Measurements from ENCODE around the gene PDE7B. TPM values are rescaled to one million over a fixed set of nuclear protein-coding genes. Genes with fewer than 3 reads are reported as not detected.
"Not testable (repeated sequence)": the region's sequence is repeated elsewhere in the genome, so short reads cannot be mapped to it uniquely, and the experiment has no call there.

The PDE7B gene
- total RNA-seq, 1 experiment from 2014 or later: not detected

- intact Hi-C loops (cut with micrococcal nuclease): no loop called here
- ATAC-seq: no peak
Observed at GRCh38 chr6:136102991-136103688, 251.6 kb downstream of the PDE7B start.

GRCh38 chr6:136103763-136104311 is 252.3 kb downstream of the PDE7B start:
- H3K9me3 ChIP-seq (ENCODE audit: low read length): no peaks in the 10 kb centered on the region
- ATAC-seq (no peak), DNase-seq (no peak)
- ChIA-PET CTCF (no interaction called here), POLR2A (ENCODE audit: unreplicated experiment) (no interaction called here)
- no peak overlapping the region for H3K4me3 ChIP-seq (ENCODE audit: low read length)
- no peak overlapping the region for H3K27ac ChIP-seq (ENCODE audit: low read length)
- H3F3A ChIP-seq (ENCODE audit: low read length, unreplicated experiment): no peaks in the 10 kb centered on the region
- H3K36me3 ChIP-seq (ENCODE audit: low read depth, low read length): no peaks in the 10 kb centered on the region
- intact Hi-C loops (cut with micrococcal nuclease): no loop called here
- no peaks in the 10 kb centered on the region for H3K79me2 ChIP-seq (ENCODE audit: low read length)
- no peaks in the 10 kb centered on the region for H4K20me1 ChIP-seq (ENCODE audit: low read length)
- no peaks in the 10 kb centered on the region for H3K9me2 ChIP-seq (replicated peaks; ENCODE audit: low read length)
- no peak for TF ChIP-seq EZH2 (IDR thresholded peaks at IDR 0.05; ENCODE audit: low read length, unreplicated experiment)
- no peak for TF ChIP-seq EZH2phosphoT487 (IDR thresholded peaks at IDR 0.05; ENCODE audit: borderline replicate concordance, low read length)
- no peak for TF ChIP-seq CTCF (conservative IDR thresholded peaks at IDR 0.05; ENCODE audit: low read depth, low read length)
- H2AFZ ChIP-seq (ENCODE audit: low read length): no peak overlapping the region
- BruUV-seq (replicated peaks): no TSS peak
- H3K4me2 ChIP-seq (ENCODE audit: low read length): no peak overlapping the region
- H3K27me3 ChIP-seq (ENCODE audit: low read length): no peaks in the 10 kb centered on the region
- no peaks in the 10 kb centered on the region for H3K4me1 ChIP-seq (ENCODE audit: insufficient read depth, low read length)
- no peak overlapping the region for H3K9ac ChIP-seq (ENCODE audit: low read length)

More at GRCh38 chr6:136102991-136103688, 251.6 kb downstream of the PDE7B start:
- DNase-seq: no peak
- H3K9me3 ChIP-seq (ENCODE audit: low read length): no peaks in the 10 kb centered on the region
- no peaks in the 10 kb centered on the region for H3K9me2 ChIP-seq (replicated peaks; ENCODE audit: low read length)
- no peaks in the 10 kb centered on the region for H3K27me3 ChIP-seq (ENCODE audit: low read length)
- CTCF ChIA-PET: no interaction called here
- no peaks in the 10 kb centered on the region for H3K36me3 ChIP-seq (ENCODE audit: low read depth, low read length)
- no peaks in the 10 kb centered on the region for H3F3A ChIP-seq (ENCODE audit: low read length, unreplicated experiment)
- H2AFZ ChIP-seq (ENCODE audit: low read length): no peak overlapping the region
- H3K27ac ChIP-seq (ENCODE audit: low read length): no peak overlapping the region
- POLR2A ChIA-PET (ENCODE audit: unreplicated experiment): no interaction called here
- H3K4me1 ChIP-seq (ENCODE audit: insufficient read depth, low read length): no peaks in the 10 kb centered on the region
- H3K79me2 ChIP-seq (ENCODE audit: low read length): no peaks in the 10 kb centered on the region
- H3K4me3 ChIP-seq (ENCODE audit: low read length): no peak overlapping the region
- H4K20me1 ChIP-seq (ENCODE audit: low read length): no peaks in the 10 kb centered on the region
- H3K4me2 ChIP-seq (ENCODE audit: low read length): no peak overlapping the region
- BruUV-seq (replicated peaks): no TSS peak
- H3K9ac ChIP-seq (ENCODE audit: low read length): no peak overlapping the region
- TF ChIP-seq EZH2phosphoT487 (IDR thresholded peaks at IDR 0.05; ENCODE audit: borderline replicate concordance, low read length): no peak
- no peak for TF ChIP-seq EZH2 (IDR thresholded peaks at IDR 0.05; ENCODE audit: low read length, unreplicated experiment)
- TF ChIP-seq CTCF (conservative IDR thresholded peaks at IDR 0.05; ENCODE audit: low read depth, low read length): no peak

- no peaks in the 10 kb centered on the region for H3K79me2 ChIP-seq (ENCODE audit: low read length)
- no TSS peak for BruUV-seq (replicated peaks)
- H2AFZ ChIP-seq (ENCODE audit: low read length): no peak overlapping the region
- intact Hi-C loops (cut with micrococcal nuclease): no loop called here
- no peaks in the 10 kb centered on the region for H3K36me3 ChIP-seq (ENCODE audit: low read depth, low read length)
- no peaks in the 10 kb centered on the region for H3F3A ChIP-seq (ENCODE audit: low read length, unreplicated experiment)
- H3K9me3 ChIP-seq (ENCODE audit: low read length): no peaks in the 10 kb centered on the region
- DNase-seq (no peak), ATAC-seq (no peak)
- no peaks in the 10 kb centered on the region for H3K27me3 ChIP-seq (ENCODE audit: low read length)
- TF ChIP-seq EZH2 (IDR thresholded peaks at IDR 0.05; ENCODE audit: low read length, unreplicated experiment) (no peak), EZH2phosphoT487 (IDR thresholded peaks at IDR 0.05; ENCODE audit: borderline replicate concordance, low read length) (no peak), CTCF (conservative IDR thresholded peaks at IDR 0.05; ENCODE audit: low read depth, low read length) (no peak)
- no peak overlapping the region for H3K27ac ChIP-seq (ENCODE audit: low read length)
- ChIA-PET POLR2A (ENCODE audit: unreplicated experiment) (no interaction called here), CTCF (no interaction called here)
- no peak overlapping the region for H3K4me3 ChIP-seq (ENCODE audit: low read length)
- H3K4me2 ChIP-seq (ENCODE audit: low read length): no peak overlapping the region
- no peaks in the 10 kb centered on the region for H4K20me1 ChIP-seq (ENCODE audit: low read length)
- no peaks in the 10 kb centered on the region for H3K4me1 ChIP-seq (ENCODE audit: insufficient read depth, low read length)
- H3K9me2 ChIP-seq (replicated peaks; ENCODE audit: low read length): no peaks in the 10 kb centered on the region
- no peak overlapping the region for H3K9ac ChIP-seq (ENCODE audit: low read length)
Observed at GRCh38 chr6:136104556-136104955, 253.1 kb downstream of the PDE7B start.

GRCh38 chr6:136105797-136106196 is 254.3 kb downstream of the PDE7B start:
- BruUV-seq (replicated peaks); H3K27ac ChIP-seq (ENCODE audit: low read length); H2AFZ ChIP-seq (ENCODE audit: low read length); POLR2A ChIA-PET (ENCODE audit: unreplicated experiment); DNase-seq; intact Hi-C loops (cut with micrococcal nuclease); CTCF ChIA-PET; ATAC-seq; H3K9ac ChIP-seq (ENCODE audit: low read length); H4K20me1 ChIP-seq (ENCODE audit: low read length); H3F3A ChIP-seq (ENCODE audit: low read length, unreplicated experiment); H3K79me2 ChIP-seq (ENCODE audit: low read length); H3K9me3 ChIP-seq (ENCODE audit: low read length); H3K27me3 ChIP-seq (ENCODE audit: low read length); H3K4me3 ChIP-seq (ENCODE audit: low read length); H3K4me2 ChIP-seq (ENCODE audit: low read length); H3K36me3 ChIP-seq (ENCODE audit: low read depth, low read length); H3K9me2 ChIP-seq (replicated peaks; ENCODE audit: low read length); H3K4me1 ChIP-seq (ENCODE audit: insufficient read depth, low read length): not testable (repeated sequence)
